Keratinocyte (primary cell): ENCODE data around the gene CD274.
A peak's percentile ranks its signal among the peaks of the same experiment; 100 is the strongest.

ENCODE experiments used
- EZH2 ChIP-seq: IDR thresholded peaks from one replicate; pipeline ENCODE4 v1.6.1; 2012; ENCODE audit warnings: inconsistent platforms, mild to moderate bottlenecking, low read length, moderate library complexity
- TF ChIP-seq, protein P1 (sequence below), 3 experiments: IDR thresholded peaks in 1 of 3; conservative IDR thresholded peaks in 1 of 3; optimal IDR thresholded peaks in 1 of 3; 2 replicates in 2 of 3; 3 replicates in 1 of 3; pipeline versions ENCODE3 to v1.5.1; 2011; ENCODE audit warnings: low read length in 3 of 3, mild to moderate bottlenecking in 3 of 3, moderate library complexity in 2 of 3, control low read depth in 1 of 3, inconsistent platforms in 1 of 3; ENCODE audit not compliant: insufficient read depth in 2 of 3; ENCODE audit errors: extremely low read depth in 1 of 3

GRCh38 chr9:5441043-5441442 lies 9.3 kb upstream of the CD274 start:
- TF ChIP-seq, protein P1, sequence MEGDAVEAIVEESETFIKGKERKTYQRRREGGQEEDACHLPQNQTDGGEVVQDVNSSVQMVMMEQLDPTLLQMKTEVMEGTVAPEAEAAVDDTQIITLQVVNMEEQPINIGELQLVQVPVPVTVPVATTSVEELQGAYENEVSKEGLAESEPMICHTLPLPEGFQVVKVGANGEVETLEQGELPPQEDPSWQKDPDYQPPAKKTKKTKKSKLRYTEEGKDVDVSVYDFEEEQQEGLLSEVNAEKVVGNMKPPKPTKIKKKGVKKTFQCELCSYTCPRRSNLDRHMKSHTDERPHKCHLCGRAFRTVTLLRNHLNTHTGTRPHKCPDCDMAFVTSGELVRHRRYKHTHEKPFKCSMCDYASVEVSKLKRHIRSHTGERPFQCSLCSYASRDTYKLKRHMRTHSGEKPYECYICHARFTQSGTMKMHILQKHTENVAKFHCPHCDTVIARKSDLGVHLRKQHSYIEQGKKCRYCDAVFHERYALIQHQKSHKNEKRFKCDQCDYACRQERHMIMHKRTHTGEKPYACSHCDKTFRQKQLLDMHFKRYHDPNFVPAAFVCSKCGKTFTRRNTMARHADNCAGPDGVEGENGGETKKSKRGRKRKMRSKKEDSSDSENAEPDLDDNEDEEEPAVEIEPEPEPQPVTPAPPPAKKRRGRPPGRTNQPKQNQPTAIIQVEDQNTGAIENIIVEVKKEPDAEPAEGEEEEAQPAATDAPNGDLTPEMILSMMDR (optimal IDR thresholded peaks at IDR 0.05 in 1 of 3, IDR thresholded peaks at IDR 0.05 in 1 of 3, conservative IDR thresholded peaks at IDR 0.05 in 1 of 3; ENCODE audit: extremely low read depth in 1 of 3, insufficient read depth in 2 of 3, low read length in 3 of 3): peak in 1 of 3 experiments; percentile 9
- TF ChIP-seq EZH2: no peak
